Karpas-422 (cell line): ENCODE data around the gene DUSP23. TPM values are rescaled to one million over a fixed set of nuclear protein-coding genes. Genes with fewer than 3 reads are reported as not detected.
A peak's percentile ranks its signal among the peaks of the same experiment; 100 is the strongest.

Source experiments
- DNase-seq: peaks from one replicate; pipeline ENCODE4 v3.0.0-alpha.2; 2015
- H2AFZ ChIP-seq: fragments of 200-600 bp; sonication (generic); 2 replicates; pipeline ENCODE4 v1.6.1; 2014; ENCODE audit warnings: antibody characterized with exemption, low read length, mixed read lengths
- H3K27ac ChIP-seq: fragments of 200-600 bp; sonication (generic); 2 replicates; pipeline ENCODE4 v1.5.1; 2014; ENCODE audit warnings: mild to moderate bottlenecking, low read length, moderate library complexity
- H3K27me3 ChIP-seq: fragments of 200-600 bp; sonication (generic); 2 replicates; pipeline ENCODE4 v1.6.1; 2014; ENCODE audit warnings: low read length, mixed read lengths
- H3K36me3 ChIP-seq: fragments of 200-600 bp; sonication (generic); 2 replicates; pipeline ENCODE4 v1.6.1; 2014; ENCODE audit warnings: low read length, mixed read lengths; ENCODE audit not compliant: insufficient read depth
- H3K4me1 ChIP-seq: fragments of 200-600 bp; sonication (generic); 2 replicates; pipeline ENCODE4 v1.6.1; 2014; ENCODE audit warnings: mild to moderate bottlenecking, low read length, mixed read lengths
- H3K4me2 ChIP-seq: fragments of 200-600 bp; sonication (generic); 2 replicates; pipeline ENCODE4 v1.6.1; 2014; ENCODE audit warnings: low read length, low read depth, mild to moderate bottlenecking; ENCODE audit not compliant: poor library complexity, severe bottlenecking
- H3K4me3 ChIP-seq: fragments of 200-600 bp; sonication (generic); 2 replicates; pipeline ENCODE4 v1.5.1; 2014; ENCODE audit warnings: mild to moderate bottlenecking, antibody characterized with exemption, low read length, mixed read lengths
- H3K79me2 ChIP-seq: fragments of 200-600 bp; sonication (generic); 2 replicates; pipeline ENCODE4 v1.6.1; 2014; ENCODE audit warnings: mild to moderate bottlenecking, low read length, mixed read lengths
- H3K9ac ChIP-seq: fragments of 200-600 bp; sonication (generic); 2 replicates; pipeline ENCODE4 v1.6.0; 2014; ENCODE audit warnings: low read length
- H3K9me2 ChIP-seq: fragments of 200-600 bp; sonication (generic), shearing (Covaris generic); replicated peaks from 2 replicates; pipeline ENCODE4 v1.6.0; 2014; ENCODE audit warnings: mild to moderate bottlenecking, low read length, moderate library complexity; ENCODE audit not compliant: insufficient read depth
- H3K9me3 ChIP-seq: fragments of 300-700, 200-600 bp; sonication (generic); 2 replicates; pipeline ENCODE4 v1.6.1; 2014; ENCODE audit warnings: low read length, mixed read lengths
- H4K20me1 ChIP-seq: fragments of 200-600 bp; sonication (generic); 2 replicates; pipeline ENCODE4 v1.6.1; 2014; ENCODE audit warnings: mild to moderate bottlenecking, antibody characterized with exemption, low read length, low read depth; ENCODE audit not compliant: insufficient read depth
- total RNA-seq: library from RNA; depleted of rRNA; stranded (reverse); fragments of >200 nt; shearing (Covaris generic); gene quantifications from 2 replicates; pipeline ENCODE4 v1.2.3, GENCODE V29; 2014; ENCODE audit warnings: low replicate concordance

Gene DUSP23
- total RNA-seq, 1 experiment from 2014 or later = not detected

DNA sequence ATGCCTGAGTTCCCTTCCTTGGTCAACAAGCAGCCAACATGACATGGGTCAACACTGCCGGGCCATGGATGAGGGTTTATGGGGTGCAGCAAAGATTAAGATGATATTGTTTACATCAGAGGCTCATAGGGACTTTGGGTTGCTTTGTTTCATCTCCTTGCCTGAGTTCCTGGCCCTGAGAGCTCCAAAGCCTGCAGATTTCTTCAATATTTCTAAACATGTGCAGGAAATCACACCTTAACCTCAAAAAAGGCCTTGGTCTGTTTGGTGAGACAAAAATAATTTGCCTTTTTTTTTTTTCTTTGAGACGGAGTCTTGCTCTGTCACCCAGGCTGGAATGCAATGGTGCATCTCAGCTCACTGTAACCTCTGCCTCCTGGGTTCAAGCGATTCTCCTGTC is 46.8 kb downstream of the DUSP23 start:
- H3K4me3 ChIP-seq = no peak overlapping the region

GRCh38 chr1:159828176-159828575 is 47.4 kb downstream of the DUSP23 start:
- H3K79me2 ChIP-seq = no peaks in the 10 kb centered on the region
- no peak overlapping the region for H3K4me3 ChIP-seq
- no peak overlapping the region for H3K9ac ChIP-seq
- H3K4me2 ChIP-seq = no peak overlapping the region
- no peaks in the 10 kb centered on the region for H3K9me2 ChIP-seq
- no peaks in the 10 kb centered on the region for H3K36me3 ChIP-seq
- no peak for DNase-seq
- no peaks in the 10 kb centered on the region for H3K4me1 ChIP-seq
- no peaks in the 10 kb centered on the region for H3K9me3 ChIP-seq
- H4K20me1 ChIP-seq = no peaks in the 10 kb centered on the region
- H3K27me3 ChIP-seq = no peaks in the 10 kb centered on the region
- no peak overlapping the region for H2AFZ ChIP-seq
- H3K27ac ChIP-seq = no peak overlapping the region

More for the DNA sequence above, 46.8 kb downstream of the DUSP23 start:
- H3K36me3 ChIP-seq = no peaks in the 10 kb centered on the region
- no peak overlapping the region for H3K27ac ChIP-seq
- H3K9ac ChIP-seq = no peak overlapping the region
- H3K9me3 ChIP-seq = no peaks in the 10 kb centered on the region
- no peaks in the 10 kb centered on the region for H3K9me2 ChIP-seq
- no peaks in the 10 kb centered on the region for H3K4me1 ChIP-seq
- H2AFZ ChIP-seq = no peak overlapping the region
- no peaks in the 10 kb centered on the region for H4K20me1 ChIP-seq
- no peaks in the 10 kb centered on the region for H3K79me2 ChIP-seq
- no peak for DNase-seq
- H3K4me2 ChIP-seq = no peak overlapping the region
- H3K27me3 ChIP-seq = no peaks in the 10 kb centered on the region

DNA sequence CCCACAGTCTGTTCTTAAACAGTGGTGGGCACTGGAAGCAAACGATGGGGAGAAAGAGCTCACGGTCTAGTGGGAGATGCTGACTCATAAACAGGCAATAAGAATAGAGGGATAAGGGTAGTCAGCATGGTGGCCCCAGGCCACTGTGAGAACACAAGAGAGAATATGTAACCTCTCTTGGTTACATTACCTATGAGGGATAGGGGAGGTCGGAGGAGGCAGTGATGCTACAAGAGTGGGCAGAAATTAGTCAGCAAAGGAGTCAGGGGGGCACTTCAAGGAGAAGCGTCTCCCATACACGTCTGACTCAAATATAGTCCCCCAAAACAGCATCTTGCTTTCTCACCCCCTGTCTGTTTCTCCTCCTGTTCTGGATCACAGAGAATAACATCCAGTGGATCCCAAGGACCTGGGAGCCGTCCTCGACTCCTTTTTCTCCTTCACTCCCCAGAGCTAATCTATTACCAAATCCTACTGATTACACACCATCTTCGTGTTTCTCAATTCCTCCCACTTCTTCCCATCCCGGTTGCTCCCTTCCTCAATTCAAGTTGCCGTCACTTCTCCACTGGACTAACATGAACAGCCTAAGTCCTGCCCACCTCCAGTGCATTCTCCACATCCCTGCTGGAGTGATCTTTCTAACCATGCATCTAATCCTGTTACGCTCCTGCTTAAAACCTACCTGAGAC is 48.0 kb downstream of the DUSP23 start:
- no peak overlapping the region for H3K4me3 ChIP-seq
- H3K36me3 ChIP-seq = no peaks in the 10 kb centered on the region
- no peaks in the 10 kb centered on the region for H3K9me2 ChIP-seq
- DNase-seq = no peak
- H3K27me3 ChIP-seq = no peaks in the 10 kb centered on the region
- H3K9me3 ChIP-seq = no peaks in the 10 kb centered on the region
- no peaks in the 10 kb centered on the region for H3K4me1 ChIP-seq
- no peak overlapping the region for H3K4me2 ChIP-seq
- H3K9ac ChIP-seq = no peak overlapping the region
- H3K79me2 ChIP-seq = no peaks in the 10 kb centered on the region
- H2AFZ ChIP-seq = no peak overlapping the region
- H3K27ac ChIP-seq = no peak overlapping the region
- H4K20me1 ChIP-seq = no peaks in the 10 kb centered on the region

GRCh38 chr1:159829273-159829634 is 48.5 kb downstream of the DUSP23 start:
- no peaks in the 10 kb centered on the region for H3K4me1 ChIP-seq

GRCh38 chr1:159829822-159830465 is 49.2 kb downstream of the DUSP23 start:
- Histone ChIP-seq H4K20me1 (no peaks in the 10 kb centered on the region), H3K79me2 (no peaks in the 10 kb centered on the region), H3K4me1 (no peaks in the 10 kb centered on the region), H3K9me3 (no peaks in the 10 kb centered on the region), H3K4me3 (no peak overlapping the region), H3K9ac (no peak overlapping the region), H3K9me2 (no peaks in the 10 kb centered on the region), H2AFZ (no peak overlapping the region), H3K27me3 (no peaks in the 10 kb centered on the region), H3K27ac (no peak overlapping the region), H3K36me3 (no peaks in the 10 kb centered on the region), H3K4me2 (no peak overlapping the region)
- no peak for DNase-seq

More at GRCh38 chr1:159829273-159829634, 48.5 kb downstream of the DUSP23 start:
- no peak overlapping the region for H3K4me3 ChIP-seq
- H2AFZ ChIP-seq = no peak overlapping the region
- no peak overlapping the region for H3K27ac ChIP-seq
- no peaks in the 10 kb centered on the region for H4K20me1 ChIP-seq
- H3K27me3 ChIP-seq = no peaks in the 10 kb centered on the region
- H3K36me3 ChIP-seq = no peaks in the 10 kb centered on the region
- no peak overlapping the region for H3K9ac ChIP-seq
- no peaks in the 10 kb centered on the region for H3K9me3 ChIP-seq
- H3K4me2 ChIP-seq = no peak overlapping the region
- DNase-seq = peak; percentile 74
- no peaks in the 10 kb centered on the region for H3K9me2 ChIP-seq
- H3K79me2 ChIP-seq = no peaks in the 10 kb centered on the region

DNA sequence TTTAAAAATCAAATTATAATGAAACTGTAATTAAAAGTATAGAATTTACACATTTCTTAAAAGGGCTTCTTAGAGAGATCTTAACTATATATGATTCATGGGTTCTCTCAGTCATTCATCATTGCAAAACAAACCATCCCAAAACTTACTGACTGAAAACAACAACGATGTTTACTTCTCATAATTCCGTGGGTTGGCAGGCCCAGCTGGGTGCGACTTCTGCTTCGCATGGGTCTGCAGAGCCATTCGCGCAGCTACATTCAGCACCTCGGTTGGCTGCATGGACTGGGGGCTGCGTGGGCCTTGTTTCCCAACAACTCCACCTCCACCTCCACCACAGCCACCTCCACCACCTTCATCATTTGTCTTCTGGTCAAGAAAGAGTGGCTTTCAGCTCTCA is 50.0 kb downstream of the DUSP23 start:
- Histone ChIP-seq H3K9ac (no peak overlapping the region), H3K4me1 (no peaks in the 10 kb centered on the region), H3K36me3 (no peaks in the 10 kb centered on the region), H4K20me1 (no peaks in the 10 kb centered on the region), H3K27me3 (no peaks in the 10 kb centered on the region), H3K79me2 (no peaks in the 10 kb centered on the region), H3K27ac (no peak overlapping the region), H3K4me2 (no peak overlapping the region), H3K9me2 (no peaks in the 10 kb centered on the region), H2AFZ (no peak overlapping the region), H3K4me3 (no peak overlapping the region), H3K9me3 (no peaks in the 10 kb centered on the region)
- no peak for DNase-seq

GRCh38 chr1:159831412-159832141 is 50.8 kb downstream of the DUSP23 start:
- Histone ChIP-seq H3K36me3 (no peaks in the 10 kb centered on the region), H3K4me1 (no peaks in the 10 kb centered on the region), H3K4me3 (no peak overlapping the region), H4K20me1 (no peaks in the 10 kb centered on the region), H3K9me3 (no peaks in the 10 kb centered on the region), H3K9ac (no peak overlapping the region), H3K9me2 (no peaks in the 10 kb centered on the region), H3K4me2 (no peak overlapping the region), H3K27me3 (no peaks in the 10 kb centered on the region), H3K27ac (no peak overlapping the region), H3K79me2 (no peaks in the 10 kb centered on the region), H2AFZ (no peak overlapping the region)
- DNase-seq = no peak
